CMK (cell line): Measurements from ENCODE around the gene SAP30L.

Experiments used
- DNase-seq: peaks from one replicate; pipeline ENCODE4 v3.0.0-alpha.2; 2010; ENCODE audit warnings: low read depth

SAP30L gene

GRCh38 chr5:154466147-154466546, 20.4 kb downstream of the SAP30L start:
- no peak for DNase-seq

GRCh38 chr5:154466671-154467070, 20.9 kb downstream of the SAP30L start:
- no peak for DNase-seq

- peak; percentile 17 for DNase-seq
These were observed 22.0 kb downstream of the SAP30L start for GRCh38 chr5:154467655-154468354.

GRCh38 chr5:154470137-154470536, 24.3 kb downstream of the SAP30L start:
- no peak for DNase-seq

- no peak for DNase-seq
These were observed 25.4 kb downstream of the SAP30L start for GRCh38 chr5:154470947-154471870.

GRCh38 chr5:154472871-154473580, 27.2 kb downstream of the SAP30L start:
- no peak for DNase-seq

- no peak for DNase-seq
These were observed 27.9 kb downstream of the SAP30L start for GRCh38 chr5:154473581-154474283.

- no peak for DNase-seq
These were observed 28.9 kb downstream of the SAP30L start for GRCh38 chr5:154474396-154475334.

GRCh38 chr5:154475591-154476353, 30.0 kb downstream of the SAP30L start:
- DNase-seq = no peak

GRCh38 chr5:154476354-154477205, 30.8 kb downstream of the SAP30L start:
- no peak for DNase-seq

- DNase-seq = no peak
These were observed 31.8 kb downstream of the SAP30L start for GRCh38 chr5:154477382-154478223.

GRCh38 chr5:154478224-154478565, 32.4 kb downstream of the SAP30L start, which contains the start of gene HAND1:
Gene HAND1 (minus strand): TSS chr5:154478227. CDS start chr5:154478008, 219 bp downstream.
- no peak for DNase-seq

- DNase-seq = no peak
These were observed 33.0 kb downstream of the SAP30L start for GRCh38 chr5:154478752-154479159.

- no peak for DNase-seq
These were observed 33.6 kb downstream of the SAP30L start for GRCh38 chr5:154479160-154479943.

- DNase-seq = no peak
These were observed 34.4 kb downstream of the SAP30L start for GRCh38 chr5:154479944-154480750.

GRCh38 chr5:154480847-154481246, 35.0 kb downstream of the SAP30L start:
- DNase-seq = no peak
